Duodenal mucosa (tissue), 2 donors: Measurements from ENCODE around the gene ARHGAP27.
"Not testable (repeated sequence)": the region's sequence is repeated elsewhere in the genome, so short reads cannot be mapped to it uniquely, and the experiment has no call there.

Experiments
- H3K27ac ChIP-seq: one replicate; pipeline ENCODE4 v1.7.0; 2013; ENCODE audit warnings: low read depth, low read length
- H3K27me3 ChIP-seq, 2 donors: one replicate each; pipeline ENCODE4 v1.7.0; 2013; ENCODE audit warnings: low read length in 2 of 2, control low read depth in 1 of 2; ENCODE audit not compliant: insufficient read depth in 2 of 2, control insufficient read depth in 1 of 2
- H3K36me3 ChIP-seq, 2 donors: one replicate each; pipeline ENCODE4 v1.7.0; 2013; ENCODE audit warnings: low read length in 2 of 2, control low read depth in 1 of 2; ENCODE audit not compliant: insufficient read depth in 2 of 2, control insufficient read depth in 1 of 2
- H3K4me1 ChIP-seq, 2 donors: one replicate each; pipeline ENCODE4 v1.7.0; 2013; ENCODE audit warnings: low read length in 2 of 2, control low read depth in 1 of 2; ENCODE audit not compliant: insufficient read depth in 2 of 2, control insufficient read depth in 1 of 2
- H3K4me3 ChIP-seq, 2 donors: one replicate each; pipeline ENCODE4 v1.7.0; 2013; ENCODE audit warnings: low read length in 2 of 2, low read depth in 1 of 2
- H3K9ac ChIP-seq, 2 donors: one replicate each; pipeline ENCODE4 v1.7.0; 2013; ENCODE audit warnings: low read length in 2 of 2, low read depth in 1 of 2
- H3K9me3 ChIP-seq, 2 donors: one replicate each; pipeline ENCODE4 v1.7.0; 2013; ENCODE audit warnings: low read length in 2 of 2, control low read depth in 1 of 2; ENCODE audit not compliant: control insufficient read depth in 1 of 2

The ARHGAP27 gene

GRCh38 chr17:45446872-45447625, 14.4 kb upstream of the ARHGAP27 start:
- not testable (repeated sequence) for H3K27ac ChIP-seq, H3K27me3 ChIP-seq, H3K36me3 ChIP-seq, H3K4me3 ChIP-seq, H3K4me1 ChIP-seq, H3K9me3 ChIP-seq, H3K9ac ChIP-seq

GRCh38 chr17:45445901-45446743, 13.5 kb upstream of the ARHGAP27 start:
- not testable (repeated sequence) for H3K27ac ChIP-seq, H3K36me3 ChIP-seq

GRCh38 chr17:45444856-45445820, 12.5 kb upstream of the ARHGAP27 start:
- H3K27ac ChIP-seq, H3K9me3 ChIP-seq, H3K4me3 ChIP-seq, H3K36me3 ChIP-seq, H3K9ac ChIP-seq, H3K27me3 ChIP-seq: not testable (repeated sequence)
- H3K4me1 ChIP-seq = peaks cover 8 to 16% of the 10 kb centered on the region in 2 donors

More at GRCh38 chr17:45445901-45446743, 13.5 kb upstream of the ARHGAP27 start:
- not testable (repeated sequence) for H3K4me3 ChIP-seq, H3K9ac ChIP-seq, H3K9me3 ChIP-seq, H3K27me3 ChIP-seq, H3K4me1 ChIP-seq

GRCh38 chr17:45444301-45444700, 11.6 kb upstream of the ARHGAP27 start:
- H3K27ac ChIP-seq = not testable (repeated sequence)

GRCh38 chr17:45443371-45444260, 10.9 kb upstream of the ARHGAP27 start:
- H3K9ac ChIP-seq, H3K27me3 ChIP-seq, H3K9me3 ChIP-seq, H3K4me3 ChIP-seq, H3K27ac ChIP-seq: not testable (repeated sequence)
- Histone ChIP-seq H3K4me1 (peaks cover 10 to 21% of the 10 kb centered on the region in 2 donors), H3K36me3 (peaks cover 0 to 13% of the 10 kb centered on the region in 2 donors)

More at GRCh38 chr17:45444301-45444700, 11.6 kb upstream of the ARHGAP27 start:
- H3K4me1 ChIP-seq = peaks cover 10 to 21% of the 10 kb centered on the region in 2 donors
- peaks cover 0 to 12% of the 10 kb centered on the region in 2 donors for H3K36me3 ChIP-seq
- H3K9ac ChIP-seq, H3K4me3 ChIP-seq, H3K9me3 ChIP-seq, H3K27me3 ChIP-seq: not testable (repeated sequence)

- H3K9me3 ChIP-seq = no peaks in the 10 kb centered on the region
- H3K36me3 ChIP-seq = peaks cover 0 to 23% of the 10 kb centered on the region in 2 donors
- no peaks in the 10 kb centered on the region for H3K27me3 ChIP-seq
- H3K9ac ChIP-seq = no peak overlapping the region
- H3K4me1 ChIP-seq = peaks cover 10 to 21% of the 10 kb centered on the region in 2 donors
- H3K27ac ChIP-seq = no peak overlapping the region
- H3K4me3 ChIP-seq = no peak overlapping the region
These were observed 9.0 kb upstream of the ARHGAP27 start for GRCh38 chr17:45441526-45442310.

- Histone ChIP-seq H3K4me1 (peaks cover 10 to 21% of the 10 kb centered on the region in 2 donors), H3K36me3 (peaks cover 3 to 31% of the 10 kb centered on the region in 2 donors)
- H3K27ac ChIP-seq, H3K9ac ChIP-seq, H3K27me3 ChIP-seq, H3K4me3 ChIP-seq, H3K9me3 ChIP-seq: not testable (repeated sequence)
These were observed 8.3 kb upstream of the ARHGAP27 start for GRCh38 chr17:45440839-45441515.

- Histone ChIP-seq H3K4me3 (no peak overlapping the region), H3K4me1 (peaks cover 10 to 18% of the 10 kb centered on the region in 2 donors), H3K27me3 (no peaks in the 10 kb centered on the region), H3K27ac (no peak overlapping the region), H3K9me3 (no peaks in the 10 kb centered on the region), H3K36me3 (peaks cover 4 to 31% of the 10 kb centered on the region in 2 donors), H3K9ac (no peak overlapping the region)
These were observed 7.6 kb upstream of the ARHGAP27 start for GRCh38 chr17:45440161-45440778.
